Measurements from ENCODE around the gene TMEM51. TPM values are rescaled to one million over a fixed set of nuclear protein-coding genes. Genes with fewer than 3 reads are reported as not detected.

TMEM51 gene
- total and polyA plus RNA-seq, 8 donors = 18.2 to 42.1 (median 25.6) TPM

- TF ChIP-seq, protein P1, sequence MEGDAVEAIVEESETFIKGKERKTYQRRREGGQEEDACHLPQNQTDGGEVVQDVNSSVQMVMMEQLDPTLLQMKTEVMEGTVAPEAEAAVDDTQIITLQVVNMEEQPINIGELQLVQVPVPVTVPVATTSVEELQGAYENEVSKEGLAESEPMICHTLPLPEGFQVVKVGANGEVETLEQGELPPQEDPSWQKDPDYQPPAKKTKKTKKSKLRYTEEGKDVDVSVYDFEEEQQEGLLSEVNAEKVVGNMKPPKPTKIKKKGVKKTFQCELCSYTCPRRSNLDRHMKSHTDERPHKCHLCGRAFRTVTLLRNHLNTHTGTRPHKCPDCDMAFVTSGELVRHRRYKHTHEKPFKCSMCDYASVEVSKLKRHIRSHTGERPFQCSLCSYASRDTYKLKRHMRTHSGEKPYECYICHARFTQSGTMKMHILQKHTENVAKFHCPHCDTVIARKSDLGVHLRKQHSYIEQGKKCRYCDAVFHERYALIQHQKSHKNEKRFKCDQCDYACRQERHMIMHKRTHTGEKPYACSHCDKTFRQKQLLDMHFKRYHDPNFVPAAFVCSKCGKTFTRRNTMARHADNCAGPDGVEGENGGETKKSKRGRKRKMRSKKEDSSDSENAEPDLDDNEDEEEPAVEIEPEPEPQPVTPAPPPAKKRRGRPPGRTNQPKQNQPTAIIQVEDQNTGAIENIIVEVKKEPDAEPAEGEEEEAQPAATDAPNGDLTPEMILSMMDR (IDR thresholded peaks at IDR 0.05) = no peak
- Histone ChIP-seq H3K36me3 (no peaks in the 10 kb centered on the region), H3K27ac (no peak overlapping the region), H3K27me3 (no peaks in the 10 kb centered on the region), H3K9me3 (no peaks in the 10 kb centered on the region), H3K4me1 (peaks cover 0 to 6% (median 0%) of the 10 kb centered on the region in 3 donors), H3K4me3 (no peak overlapping the region)
- FAIRE-seq (no peak), DNase-seq (no peak), ATAC-seq (no peak)
- intact Hi-C loops (cut with DNase I) = no loop called here
- WGBS, 2 donors = 65 to 73% methylated on average over 17 of the region's 17 CpGs
Observed at GRCh38 chr1:15226388-15227255, 73.1 kb downstream of the TMEM51 start.

DNA sequence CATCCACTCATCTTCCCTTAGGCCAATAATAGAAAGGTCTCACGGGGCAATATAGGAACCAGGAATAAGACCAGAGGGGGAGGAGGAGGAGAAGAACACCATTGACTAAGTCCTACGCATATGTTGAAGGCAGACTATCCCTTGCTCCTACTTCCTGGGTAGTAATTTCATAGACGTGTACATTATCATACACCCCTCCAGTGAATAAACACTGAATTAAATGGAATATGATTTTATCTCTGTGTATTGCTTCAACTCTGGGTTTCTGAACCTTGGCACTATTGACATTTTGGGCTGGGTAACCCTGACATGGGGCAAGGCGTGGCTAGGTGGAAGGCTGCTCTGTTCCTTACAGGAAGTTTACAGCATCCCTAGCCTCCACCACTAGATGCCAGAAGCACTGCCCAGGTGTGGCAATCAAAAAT lies 76.2 kb downstream of the TMEM51 start:
- peak; percentile 39 to 82 (median 64) for ATAC-seq

DNA sequence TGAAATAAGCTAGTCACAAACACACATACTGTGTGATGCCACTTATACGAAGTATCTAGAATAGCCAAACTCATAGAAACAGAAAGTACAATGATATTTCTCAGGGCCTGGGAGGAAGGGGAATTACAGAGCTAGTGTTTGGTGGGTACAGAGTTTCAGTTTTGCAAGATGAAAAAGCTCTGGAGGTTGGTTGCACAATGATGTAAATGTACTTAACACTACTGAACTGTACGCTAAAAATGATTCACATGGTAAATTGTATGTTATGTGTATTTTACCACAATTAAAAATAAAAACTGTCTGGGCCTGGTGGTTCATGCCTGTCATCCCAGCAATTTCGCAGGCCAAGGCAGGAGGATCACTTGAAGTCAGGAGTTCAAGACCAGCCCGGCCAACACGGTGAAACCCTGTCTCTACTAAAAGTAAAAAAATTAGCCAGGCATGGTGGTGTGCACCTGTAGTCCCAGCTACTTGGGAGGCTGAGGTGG lies 78.2 kb downstream of the TMEM51 start:
- Histone ChIP-seq H3K27me3 (no peaks in the 10 kb centered on the region), H3K36me3 (no peaks in the 10 kb centered on the region), H3K9me3 (no peaks in the 10 kb centered on the region), H3K4me3 (no peak overlapping the region), H3K4me1 (peaks cover 0 to 6% (median 0%) of the 10 kb centered on the region in 3 donors), H3K27ac (no peak overlapping the region)
- TF ChIP-seq, protein P1 (IDR thresholded peaks at IDR 0.05) = no peak
- 88 to 89% methylated on average over 5 of the region's 5 CpGs for WGBS, 2 donors
- intact Hi-C loops (cut with DNase I) = no loop called here
- FAIRE-seq = no peak
- DNase-seq = no peak
- ATAC-seq = peak in 2 of 4 donors; percentile 27 to 50

More for the DNA sequence above, 76.2 kb downstream of the TMEM51 start:
- Histone ChIP-seq H3K27ac (no peak overlapping the region), H3K4me3 (no peak overlapping the region), H3K36me3 (no peaks in the 10 kb centered on the region), H3K4me1 (peaks cover 0 to 6% (median 0%) of the 10 kb centered on the region in 3 donors), H3K27me3 (no peaks in the 10 kb centered on the region), H3K9me3 (no peaks in the 10 kb centered on the region)
- TF ChIP-seq, protein P1 (IDR thresholded peaks at IDR 0.05) = no peak
- FAIRE-seq (no peak), DNase-seq (no peak)
- intact Hi-C loops (cut with DNase I) = no loop called here
- 35 to 42% methylated on average over 4 of the region's 4 CpGs for WGBS, 2 donors

- FAIRE-seq (no peak), ATAC-seq (no peak), DNase-seq (no peak)
- H3K36me3 ChIP-seq = no peaks in the 10 kb centered on the region
- H3K4me1 ChIP-seq = peaks cover 0 to 6% (median 0%) of the 10 kb centered on the region in 3 donors
- TF ChIP-seq, protein P1 (IDR thresholded peaks at IDR 0.05) = no peak
- H3K4me3 ChIP-seq = no peak overlapping the region
- H3K9me3 ChIP-seq = no peaks in the 10 kb centered on the region
- intact Hi-C loops (cut with DNase I) = no loop called here
- no peak overlapping the region for H3K27ac ChIP-seq
- no peaks in the 10 kb centered on the region for H3K27me3 ChIP-seq
Observed at GRCh38 chr1:15233689-15234088, 80.1 kb downstream of the TMEM51 start.

DNA sequence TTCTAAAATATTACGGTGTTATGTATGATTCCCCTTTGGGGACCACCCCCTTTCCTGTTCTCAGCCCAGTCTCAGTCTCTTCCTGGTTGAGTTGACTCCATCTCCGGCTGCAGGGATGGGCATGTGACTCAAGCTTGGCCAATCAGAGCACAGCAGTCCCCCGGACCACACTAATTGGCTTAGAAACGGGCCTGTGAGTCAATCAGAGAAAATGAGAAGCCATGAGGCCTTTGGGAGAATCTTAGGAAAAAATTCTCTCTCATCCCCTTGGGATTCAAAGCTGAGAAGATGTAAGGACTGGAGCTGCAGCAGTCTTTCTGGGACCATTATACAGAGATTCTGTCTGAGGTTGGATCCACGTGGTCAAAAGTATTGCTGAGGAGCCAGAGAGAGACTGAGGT lies 82.8 kb downstream of the TMEM51 start:
- 78 to 88% methylated on average over 5 of the region's 5 CpGs for WGBS, 2 donors
- FAIRE-seq (no peak), DNase-seq (no peak), ATAC-seq (no peak)
- H3K27ac ChIP-seq = no peak overlapping the region
- H3K4me3 ChIP-seq = no peak overlapping the region
- H3K36me3 ChIP-seq = no peaks in the 10 kb centered on the region
- TF ChIP-seq, protein P1 (IDR thresholded peaks at IDR 0.05) = no peak
- no peaks in the 10 kb centered on the region for H3K4me1 ChIP-seq
- H3K9me3 ChIP-seq = no peaks in the 10 kb centered on the region
- no peaks in the 10 kb centered on the region for H3K27me3 ChIP-seq
- intact Hi-C loops (cut with DNase I) = no loop called here
